Measurements from ENCODE around the gene CDK7.
A peak's percentile ranks its signal among the peaks of the same experiment; 100 is the strongest.

DNA sequence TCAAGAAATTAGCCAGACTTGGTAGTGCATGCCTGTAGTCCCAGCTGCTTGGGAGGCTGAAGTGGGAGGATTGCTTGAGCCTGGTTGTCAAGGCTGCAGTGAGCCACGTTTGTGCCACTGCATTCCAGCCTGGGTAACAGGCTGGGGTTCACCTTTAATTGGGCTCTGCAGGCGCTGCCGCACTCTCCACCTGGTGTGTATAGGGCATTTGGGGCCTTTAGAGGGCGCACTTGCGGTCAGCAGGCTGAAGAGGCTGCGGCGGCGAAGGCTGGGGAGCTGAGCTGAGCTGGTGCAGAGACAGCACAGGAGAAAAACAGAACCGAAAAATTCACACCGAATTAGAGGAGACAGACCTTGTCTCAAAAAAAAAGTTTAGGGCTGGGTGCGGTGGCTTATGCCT lies 31.2 kb downstream of the CDK7 start:
- TF ChIP-seq, protein P1, sequence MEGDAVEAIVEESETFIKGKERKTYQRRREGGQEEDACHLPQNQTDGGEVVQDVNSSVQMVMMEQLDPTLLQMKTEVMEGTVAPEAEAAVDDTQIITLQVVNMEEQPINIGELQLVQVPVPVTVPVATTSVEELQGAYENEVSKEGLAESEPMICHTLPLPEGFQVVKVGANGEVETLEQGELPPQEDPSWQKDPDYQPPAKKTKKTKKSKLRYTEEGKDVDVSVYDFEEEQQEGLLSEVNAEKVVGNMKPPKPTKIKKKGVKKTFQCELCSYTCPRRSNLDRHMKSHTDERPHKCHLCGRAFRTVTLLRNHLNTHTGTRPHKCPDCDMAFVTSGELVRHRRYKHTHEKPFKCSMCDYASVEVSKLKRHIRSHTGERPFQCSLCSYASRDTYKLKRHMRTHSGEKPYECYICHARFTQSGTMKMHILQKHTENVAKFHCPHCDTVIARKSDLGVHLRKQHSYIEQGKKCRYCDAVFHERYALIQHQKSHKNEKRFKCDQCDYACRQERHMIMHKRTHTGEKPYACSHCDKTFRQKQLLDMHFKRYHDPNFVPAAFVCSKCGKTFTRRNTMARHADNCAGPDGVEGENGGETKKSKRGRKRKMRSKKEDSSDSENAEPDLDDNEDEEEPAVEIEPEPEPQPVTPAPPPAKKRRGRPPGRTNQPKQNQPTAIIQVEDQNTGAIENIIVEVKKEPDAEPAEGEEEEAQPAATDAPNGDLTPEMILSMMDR (IDR thresholded peaks at IDR 0.05; ENCODE audit: low read depth, low read length), result peak; percentile 33
- no peak for TF ChIP-seq POLR2A (IDR thresholded peaks at IDR 0.05; ENCODE audit: extremely low read depth, insufficient read length)

All from NB4 (cell line).